ENCODE measurements around the gene HAUS7.

DNA sequence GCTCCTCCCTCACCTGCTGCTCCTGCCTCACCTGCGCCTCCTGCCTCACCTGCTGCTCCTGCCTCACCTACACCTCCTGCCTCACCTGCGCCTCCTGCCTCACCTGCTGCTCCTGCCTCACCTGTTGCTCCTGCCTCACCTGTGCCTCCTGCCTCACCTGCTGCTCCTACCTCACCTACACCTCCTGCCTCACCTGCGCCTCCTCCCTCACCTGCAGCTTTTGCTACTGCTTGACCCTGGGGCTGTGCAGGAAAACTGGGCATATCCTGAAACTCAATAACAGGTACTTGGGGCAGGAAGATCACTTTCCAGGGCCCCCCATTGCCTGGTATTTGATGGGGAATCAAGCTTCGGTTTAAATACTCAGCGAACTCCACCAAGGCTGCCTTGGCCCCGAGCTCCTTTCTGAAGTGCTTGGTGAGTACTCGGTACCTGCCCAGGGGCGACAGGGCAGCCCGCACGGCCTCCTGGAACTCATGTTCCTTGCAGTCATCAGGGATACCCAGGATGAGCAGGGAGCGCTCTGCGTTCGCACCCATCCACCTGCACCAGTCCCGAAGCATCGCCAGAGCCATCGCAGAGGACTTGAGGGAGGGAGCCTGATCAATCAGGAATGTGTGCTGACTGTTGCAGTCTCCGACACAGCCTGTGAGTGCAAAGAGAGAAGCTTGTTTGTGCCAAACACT is 72.0 kb downstream of the HAUS7 start:
- TF ChIP-seq, protein P1, sequence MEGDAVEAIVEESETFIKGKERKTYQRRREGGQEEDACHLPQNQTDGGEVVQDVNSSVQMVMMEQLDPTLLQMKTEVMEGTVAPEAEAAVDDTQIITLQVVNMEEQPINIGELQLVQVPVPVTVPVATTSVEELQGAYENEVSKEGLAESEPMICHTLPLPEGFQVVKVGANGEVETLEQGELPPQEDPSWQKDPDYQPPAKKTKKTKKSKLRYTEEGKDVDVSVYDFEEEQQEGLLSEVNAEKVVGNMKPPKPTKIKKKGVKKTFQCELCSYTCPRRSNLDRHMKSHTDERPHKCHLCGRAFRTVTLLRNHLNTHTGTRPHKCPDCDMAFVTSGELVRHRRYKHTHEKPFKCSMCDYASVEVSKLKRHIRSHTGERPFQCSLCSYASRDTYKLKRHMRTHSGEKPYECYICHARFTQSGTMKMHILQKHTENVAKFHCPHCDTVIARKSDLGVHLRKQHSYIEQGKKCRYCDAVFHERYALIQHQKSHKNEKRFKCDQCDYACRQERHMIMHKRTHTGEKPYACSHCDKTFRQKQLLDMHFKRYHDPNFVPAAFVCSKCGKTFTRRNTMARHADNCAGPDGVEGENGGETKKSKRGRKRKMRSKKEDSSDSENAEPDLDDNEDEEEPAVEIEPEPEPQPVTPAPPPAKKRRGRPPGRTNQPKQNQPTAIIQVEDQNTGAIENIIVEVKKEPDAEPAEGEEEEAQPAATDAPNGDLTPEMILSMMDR (IDR thresholded peaks at IDR 0.05): no peak
- TF ChIP-seq POLR2A (IDR thresholded peaks at IDR 0.05): no peak

Measured in Peyer's patch (tissue), 4 donors.